Measurements from ENCODE around the gene NPEPPS. TPM values are rescaled to one million over a fixed set of nuclear protein-coding genes. Genes with fewer than 3 reads are reported as not detected.
A peak's percentile ranks its signal among the peaks of the same experiment; 100 is the strongest.

NPEPPS gene
- total RNA-seq, 1 experiment from 2014 or later, result 117 TPM

GRCh38 chr17:47622180-47622549 lies 91.3 kb downstream of the NPEPPS start:
- no peaks in the 10 kb centered on the region for H3K27me3 Mint-ChIP-seq (ENCODE audit: low read depth)
- Histone ChIP-seq H3K23me2 (ENCODE audit: insufficient read length, low read depth, low read length, poor library complexity, severe bottlenecking) (no peaks in the 10 kb centered on the region), H4K91ac (ENCODE audit: insufficient read length, low read depth, low read length) (no peak overlapping the region), H3K79me2 (ENCODE audit: insufficient read depth, low read length) (no peaks in the 10 kb centered on the region), H3K9me3 (ENCODE audit: control insufficient read depth, low read depth, low read length) (no peaks in the 10 kb centered on the region), H2BK12ac (ENCODE audit: insufficient read length, low read depth, low read length) (no peak overlapping the region), H3K23ac (ENCODE audit: insufficient read length, low read depth, low read length) (no peak overlapping the region), H3K79me1 (ENCODE audit: insufficient read depth, low read depth, low read length, poor library complexity, severe bottlenecking) (no peaks in the 10 kb centered on the region), H3T11ph (ENCODE audit: low read length) (no peak overlapping the region), H4K8ac (replicated peaks; ENCODE audit: insufficient read length, low read depth, low read length) (no peak overlapping the region), H3K27ac (ENCODE audit: insufficient read length, low read depth, low read length) (no peak overlapping the region), H2BK120ac (ENCODE audit: low read depth, low read length, poor library complexity, severe bottlenecking) (no peak overlapping the region), H3K27me3 (ENCODE audit: insufficient read depth, low read length) (no peaks in the 10 kb centered on the region), H3K14ac (ENCODE audit: insufficient read depth, low read length) (no peak overlapping the region), H3K56ac (ENCODE audit: insufficient read length, low read depth, low read length) (no peak overlapping the region), H3K4me2 (ENCODE audit: insufficient read depth, insufficient read length, low read length) (no peak overlapping the region), H4K20me1 (ENCODE audit: control insufficient read depth, insufficient read depth, insufficient read length) (no peaks in the 10 kb centered on the region), H3K9ac (ENCODE audit: extremely low read depth, insufficient read length, low read length) (no peak overlapping the region), H3K4me1 (ENCODE audit: insufficient read depth, low read length) (no peaks in the 10 kb centered on the region), H2AFZ (ENCODE audit: low read length) (no peak overlapping the region), H2AK5ac (ENCODE audit: insufficient read length, low read length) (no peak overlapping the region), H2BK15ac (ENCODE audit: low read depth, low read length) (no peak overlapping the region), H3K18ac (ENCODE audit: insufficient read length, low read depth, low read length) (no peak overlapping the region), H3K4ac (ENCODE audit: low read depth, low read length) (no peak overlapping the region), H2BK20ac (ENCODE audit: low read depth, low read length, poor library complexity, severe bottlenecking) (no peak overlapping the region), H4K5ac (ENCODE audit: insufficient read length, low read depth, low read length) (no peak overlapping the region), H2BK5ac (ENCODE audit: insufficient read length, low read length) (no peak overlapping the region)
- H3K36me3 Mint-ChIP-seq (ENCODE audit: insufficient read depth in 1 of 3, low read depth in 3 of 3), result peaks cover 19 to 56% (median 38%) of the 10 kb centered on the region in 3 experiments
- H3K4me1 Mint-ChIP-seq, result peaks cover 11 to 13% of the 10 kb centered on the region in 2 experiments
- no peak for DNase-seq
- WGBS (ENCODE audit: extremely low coverage, insufficient read length, low lambda C conversion rate), result no CpG with 5 or more reads among the region's 2 CpGs
- TF ChIP-seq CTCF (conservative IDR thresholded peaks at IDR 0.05), result no peak
- H3K4me3 Mint-ChIP-seq, result no peak overlapping the region
- H3K9me3 Mint-ChIP-seq, result no peaks in the 10 kb centered on the region
- H3K27ac Mint-ChIP-seq, result peak overlapping the region in 2 of 3 experiments; percentile 40 to 44; a peak in 1 of 7 replicates
